PFSK-1 (cell line): ENCODE measurements around the gene CYBA.

Source experiments
- POLR2AphosphoS5 ChIP-seq: IDR thresholded peaks from 2 replicates; pipeline ENCODE4 v1.6.1; 2012; ENCODE audit warnings: low read depth, mild to moderate bottlenecking, control low read depth, low read length, moderate library complexity
- REST ChIP-seq, 2 experiments: IDR thresholded peaks; 2 replicates each; pipeline versions ENCODE4 v1.6.1 to v1.8.0; 2011 to 2012; ENCODE audit warnings: low read depth in 2 of 2, low read length in 2 of 2, control low read depth in 1 of 2, inconsistent platforms in 1 of 2, mild to moderate bottlenecking in 1 of 2, moderate library complexity in 1 of 2; ENCODE audit not compliant: insufficient read depth in 1 of 2
- SIN3A ChIP-seq: IDR thresholded peaks from 2 replicates; pipeline ENCODE4 v1.6.1; 2012; ENCODE audit warnings: mild to moderate bottlenecking, low read length, moderate library complexity, borderline replicate concordance; ENCODE audit not compliant: insufficient read depth
- TAF1 ChIP-seq: IDR thresholded peaks from 2 replicates; pipeline ENCODE4 v1.6.1; 2012; ENCODE audit warnings: low read length, control low read depth, borderline replicate concordance; ENCODE audit not compliant: insufficient read depth

DNA sequence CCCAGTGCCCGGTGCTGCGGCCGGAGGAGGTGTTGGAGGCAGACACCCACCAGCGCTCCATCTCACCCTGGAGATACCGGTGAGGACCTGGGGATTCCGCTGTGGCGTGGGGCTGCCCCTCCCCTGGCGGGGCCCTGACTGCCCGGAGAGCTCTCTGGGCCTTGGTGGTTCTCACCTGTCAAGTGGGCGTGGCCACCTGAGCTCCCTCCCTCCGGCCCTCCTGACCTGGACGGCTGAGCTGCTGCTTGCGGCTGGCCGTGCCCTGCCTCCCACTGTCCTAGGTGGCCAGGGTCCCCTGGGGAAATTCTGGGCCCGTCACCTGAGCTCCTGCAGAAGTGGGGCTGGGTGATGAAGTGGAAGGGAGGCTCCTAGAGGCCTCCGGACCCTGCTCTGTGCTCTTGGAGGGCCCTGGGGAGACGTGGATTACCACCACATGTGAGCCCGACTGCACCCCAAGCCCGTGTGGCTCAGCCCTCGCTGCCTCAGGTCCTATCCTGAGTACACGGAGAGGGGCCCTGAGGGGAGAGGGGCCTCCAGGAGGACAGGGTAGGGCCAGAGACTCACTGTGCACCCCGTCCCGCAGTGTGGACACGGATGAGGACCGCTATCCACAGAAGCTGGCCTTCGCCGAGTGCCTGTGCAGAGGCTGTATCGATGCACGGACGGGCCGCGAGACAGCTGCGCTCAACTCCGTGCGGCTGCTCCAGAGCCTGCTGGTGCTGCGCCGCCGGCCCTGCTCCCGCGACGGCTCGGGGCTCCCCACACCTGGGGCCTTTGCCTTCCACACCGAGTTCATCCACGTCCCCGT lies 11.4 kb downstream of the CYBA start:
- TF ChIP-seq REST (IDR thresholded peaks at IDR 0.05; ENCODE audit: insufficient read depth in 1 of 2, low read depth in 2 of 2, low read length in 2 of 2) = no peak
- no peak for TF ChIP-seq SIN3A
- TF ChIP-seq POLR2AphosphoS5 = no peak
- TF ChIP-seq TAF1 = no peak
